Measurements from ENCODE around the gene SAYSD1. TPM values are rescaled to one million over a fixed set of nuclear protein-coding genes. Genes with fewer than 3 reads are reported as not detected.

The SAYSD1 gene
- total and polyA plus RNA-seq, 2 experiments from 2014 or later, result 8.2 to 10.0 TPM

- no peaks in the 10 kb centered on the region for H3K9me2 ChIP-seq (ENCODE audit: insufficient read depth)
- H3K27me3 Mint-ChIP-seq (ENCODE audit: insufficient read depth, low read depth, poor library complexity), result peaks cover 8% of the 10 kb centered on the region
- no peaks in the 10 kb centered on the region for H3K9me3 Mint-ChIP-seq
- no peak overlapping the region for H3K27ac Mint-ChIP-seq
- H4K20me1 ChIP-seq (replicated peaks; ENCODE audit: insufficient read depth), result no peaks in the 10 kb centered on the region
- H3K4me1 ChIP-seq (ENCODE audit: insufficient read depth), result peaks cover 11% of the 10 kb centered on the region
- TF ChIP-seq JUNB (IDR thresholded peaks at IDR 0.05; ENCODE audit: unreplicated experiment) (no peak), CTCF (conservative IDR thresholded peaks at IDR 0.05; ENCODE audit: low read depth in 2 of 2) (no peak), EZH2 (IDR thresholded peaks at IDR 0.05; ENCODE audit: low read depth, unreplicated experiment) (no peak), ZNF331 (CRISPR knock-in tag; IDR thresholded peaks at IDR 0.05; ENCODE audit: low read depth) (no peak), ZNF462 (CRISPR knock-in tag; IDR thresholded peaks at IDR 0.05) (no peak), CREB1 (CRISPR knock-in tag; IDR thresholded peaks at IDR 0.05; ENCODE audit: low read depth) (no peak), STAT1 (IDR thresholded peaks at IDR 0.05; ENCODE audit: unreplicated experiment) (no peak), ZNF114 (CRISPR knock-in tag; IDR thresholded peaks at IDR 0.05) (no peak), NANOG (IDR thresholded peaks at IDR 0.05; ENCODE audit: borderline replicate concordance) (no peak), REST (IDR thresholded peaks at IDR 0.05; ENCODE audit: unreplicated experiment) (no peak), POLR2AphosphoS5 (IDR thresholded peaks at IDR 0.05; ENCODE audit: low read depth) (no peak)
- H3F3A ChIP-seq (replicated peaks; ENCODE audit: low read depth), result 0 out of 2 replicates have a peak, but pooled peaks cover 10% of the 10 kb centered on the region
- DNase-seq (ENCODE audit: low spot score) (no peak), ATAC-seq (no peak)
- H3K4me3 ChIP-seq, result no peak overlapping the region
- no peak overlapping the region for H3K4me3 Mint-ChIP-seq
- H3K36me3 Mint-ChIP-seq (ENCODE audit: low read depth), result no peaks in the 10 kb centered on the region
- no peak overlapping the region for H3K27ac ChIP-seq (ENCODE audit: low read depth)
- H2AFZ ChIP-seq, result no peak overlapping the region
- H3K4me2 ChIP-seq, result no peak overlapping the region
- 0 out of 2 replicates have a peak, but pooled peaks cover 4% of the 10 kb centered on the region for H3K27me3 ChIP-seq (ENCODE audit: insufficient read depth)
- no peaks in the 10 kb centered on the region for H3K79me2 ChIP-seq (replicated peaks; ENCODE audit: insufficient read depth)
- no peaks in the 10 kb centered on the region for H3K36me3 ChIP-seq (ENCODE audit: insufficient read depth)
- H3K4me1 Mint-ChIP-seq, result peaks cover 8% of the 10 kb centered on the region
Observed at GRCh38 chr6:39118921-39119320, 3.9 kb upstream of the SAYSD1 start.
